SIG-M5 treated with dmso at 0.1 percent for 504 hours (cell line): ENCODE data around the gene RSPH1.

Experiments
- DNase-seq: peaks from one replicate; lab custom pipeline; 2025; ENCODE audit not compliant: unreplicated experiment; lab: John Stamatoyannopoulos, UW

RSPH1 gene

DNA sequence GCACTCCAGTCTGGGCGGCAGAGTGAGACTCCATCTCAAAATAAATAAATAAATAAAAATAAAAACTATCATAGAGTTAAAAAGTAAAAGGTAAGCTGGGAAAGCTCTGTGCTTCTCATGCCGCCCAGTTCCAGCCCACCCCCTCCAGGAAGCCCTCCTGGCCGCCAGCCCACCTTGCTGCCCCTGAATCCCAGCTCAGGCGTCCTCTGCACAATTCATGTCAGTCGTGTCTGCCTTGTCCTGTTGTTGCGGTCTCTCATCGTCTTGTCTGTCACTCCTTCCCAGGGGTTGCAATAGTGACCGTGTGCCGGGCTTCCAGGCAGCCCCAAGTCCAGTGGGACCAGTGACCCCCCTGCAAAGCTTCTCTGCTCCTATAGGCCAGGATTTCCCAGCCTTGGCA lies 44.1 kb downstream of the RSPH1 start:
- no peak for DNase-seq

DNA sequence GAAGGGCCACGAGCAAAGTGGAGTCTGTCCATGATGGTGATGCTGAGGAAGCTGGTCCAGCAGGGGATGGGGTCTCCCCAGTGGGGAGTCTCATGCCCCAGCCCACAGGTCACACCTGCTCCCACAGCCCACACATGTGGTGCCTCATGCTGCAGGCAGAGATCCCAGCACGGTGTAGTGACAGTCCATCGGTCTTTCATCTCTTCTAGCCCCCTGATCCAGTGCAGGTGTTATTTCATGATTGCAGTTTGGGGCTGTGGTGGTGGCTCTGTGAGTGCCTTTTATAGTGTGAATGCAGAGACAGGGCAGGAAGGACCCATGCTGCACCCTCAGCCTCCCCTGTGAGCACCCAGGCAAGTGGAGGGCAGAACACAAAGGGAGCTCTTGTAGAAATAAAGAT lies 47.3 kb downstream of the RSPH1 start:
- DNase-seq, result no peak

DNA sequence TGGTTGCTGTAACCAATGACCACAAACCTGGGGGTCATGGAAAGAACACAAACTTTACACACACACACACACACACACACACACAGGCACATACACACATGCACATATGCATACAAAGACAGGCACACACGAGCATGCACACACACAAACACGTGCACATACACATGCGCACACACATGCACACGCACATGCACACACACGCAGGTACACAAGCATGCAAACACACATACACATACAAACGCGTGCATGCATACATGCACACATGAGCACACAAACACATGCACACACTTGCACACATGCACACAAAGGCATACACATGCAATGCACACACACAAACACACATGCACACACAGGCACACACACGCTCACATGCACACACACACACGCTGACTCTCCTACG lies 48.3 kb downstream of the RSPH1 start:
- DNase-seq, result no peak

DNA sequence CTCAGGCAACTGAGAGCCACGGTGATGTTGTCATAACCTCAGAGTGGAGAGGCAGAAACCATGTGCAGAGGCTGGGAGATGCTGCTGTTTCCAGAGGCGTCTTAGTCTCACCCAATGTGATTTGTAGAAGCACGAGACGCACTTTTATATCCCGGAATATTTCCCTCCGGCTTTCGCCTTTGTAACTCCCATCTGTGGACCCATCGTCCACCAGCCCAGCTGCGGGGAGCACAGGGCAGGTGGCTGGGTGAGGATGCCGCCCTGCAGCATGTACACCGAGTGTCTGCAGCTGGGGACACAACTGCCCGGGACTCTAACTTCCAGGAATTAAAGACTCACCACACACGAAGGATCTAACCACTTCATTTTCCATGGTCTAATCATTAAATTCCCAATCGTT lies 48.8 kb downstream of the RSPH1 start:
- DNase-seq, result no peak

DNA sequence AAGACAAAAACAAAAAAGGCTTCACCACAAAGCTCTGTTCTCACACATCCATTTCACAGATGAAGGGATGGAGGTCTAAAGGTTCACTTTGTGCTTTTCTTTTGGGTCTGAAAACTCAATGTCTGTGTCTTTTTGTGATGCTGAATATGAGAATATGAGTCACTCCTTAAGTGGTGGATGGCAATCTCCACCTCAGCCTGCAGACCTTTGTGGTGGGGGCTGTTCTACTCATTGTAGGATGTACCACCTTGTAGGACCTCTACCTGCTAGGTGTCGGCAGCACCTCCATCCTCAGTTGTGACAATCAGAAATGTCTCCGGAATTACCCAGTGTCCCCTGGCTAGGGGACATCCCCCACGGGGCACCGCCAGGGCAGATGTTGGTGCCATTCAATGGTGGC lies 49.5 kb downstream of the RSPH1 start:
- DNase-seq, result no peak

DNA sequence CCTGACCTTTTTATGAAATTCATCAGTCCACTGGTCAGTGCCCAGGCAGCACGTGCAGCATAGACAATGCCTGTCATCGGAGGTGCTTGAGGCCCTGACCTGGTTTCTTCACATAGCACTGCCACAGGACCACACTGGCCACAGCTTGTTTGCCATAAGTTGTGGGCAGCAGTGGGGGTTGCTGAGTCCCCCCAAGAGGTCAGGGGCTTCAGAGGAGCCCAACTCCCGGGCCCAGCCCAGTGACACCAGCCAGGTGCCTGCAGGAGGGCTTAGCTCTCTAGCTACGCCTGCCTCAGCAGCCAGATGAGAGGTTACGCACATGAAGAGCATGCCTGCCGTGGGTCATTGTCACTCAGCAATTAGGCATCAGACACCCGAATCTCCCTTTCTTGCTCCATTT lies 50.7 kb downstream of the RSPH1 start:
- DNase-seq, result no peak

DNA sequence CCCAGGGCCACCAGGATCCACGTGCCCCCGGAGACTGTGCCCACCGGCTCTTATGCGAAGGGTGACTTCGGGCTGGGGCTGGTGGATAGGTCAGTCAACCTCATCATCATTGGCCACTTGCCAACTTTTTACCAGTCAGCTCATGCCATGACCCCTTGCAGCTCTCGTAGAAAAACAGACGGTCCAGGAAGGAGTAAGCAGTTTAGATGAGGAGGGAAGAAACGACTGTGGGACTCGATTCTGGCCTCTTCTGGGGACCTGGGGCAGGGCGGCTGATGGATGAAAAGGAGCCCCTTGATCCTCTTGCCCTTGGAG lies 51.3 kb downstream of the RSPH1 start:
- no peak for DNase-seq

DNA sequence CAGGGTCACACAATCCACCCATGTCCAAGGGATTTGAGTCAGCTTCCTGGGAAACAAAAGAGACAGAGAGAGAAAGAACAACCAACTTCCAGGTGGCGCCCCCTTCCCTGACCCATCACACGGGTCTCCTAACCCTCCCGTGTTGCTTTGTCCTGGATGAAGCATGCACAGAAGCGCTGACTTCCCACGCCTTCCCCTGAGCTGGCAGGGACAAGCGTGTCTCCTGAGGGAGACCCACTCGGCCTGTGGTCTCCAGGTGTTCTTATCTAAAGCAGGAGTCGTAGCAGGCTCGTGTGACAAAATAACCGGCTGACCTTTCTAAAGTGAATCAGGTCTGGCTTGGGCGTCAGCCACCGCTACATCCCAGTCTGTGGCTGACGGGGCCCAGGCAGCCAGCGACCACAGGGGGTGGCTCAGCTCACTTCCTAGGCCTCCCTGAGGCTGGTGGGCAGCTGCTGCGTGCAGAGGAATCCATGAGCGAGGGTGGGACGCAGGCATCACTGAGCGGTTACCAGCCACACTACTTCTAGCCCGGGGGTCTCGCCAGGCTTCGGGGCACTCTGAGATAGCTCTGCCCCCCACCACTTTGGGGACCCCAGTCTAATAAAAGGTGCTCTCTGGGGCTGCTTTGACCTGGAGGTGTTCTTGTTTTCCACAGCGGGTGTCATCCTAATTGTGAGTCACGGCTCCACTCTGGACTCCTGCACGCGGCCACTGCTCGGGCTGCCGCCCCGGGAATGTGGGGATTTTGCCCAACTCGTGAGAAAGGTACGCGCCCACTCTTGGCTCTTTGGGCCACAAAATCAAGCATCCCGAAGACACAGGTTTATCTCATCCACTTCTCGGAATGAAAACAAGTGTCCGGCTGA lies 51.9 kb downstream of the RSPH1 start:
- DNase-seq, result no peak

DNA sequence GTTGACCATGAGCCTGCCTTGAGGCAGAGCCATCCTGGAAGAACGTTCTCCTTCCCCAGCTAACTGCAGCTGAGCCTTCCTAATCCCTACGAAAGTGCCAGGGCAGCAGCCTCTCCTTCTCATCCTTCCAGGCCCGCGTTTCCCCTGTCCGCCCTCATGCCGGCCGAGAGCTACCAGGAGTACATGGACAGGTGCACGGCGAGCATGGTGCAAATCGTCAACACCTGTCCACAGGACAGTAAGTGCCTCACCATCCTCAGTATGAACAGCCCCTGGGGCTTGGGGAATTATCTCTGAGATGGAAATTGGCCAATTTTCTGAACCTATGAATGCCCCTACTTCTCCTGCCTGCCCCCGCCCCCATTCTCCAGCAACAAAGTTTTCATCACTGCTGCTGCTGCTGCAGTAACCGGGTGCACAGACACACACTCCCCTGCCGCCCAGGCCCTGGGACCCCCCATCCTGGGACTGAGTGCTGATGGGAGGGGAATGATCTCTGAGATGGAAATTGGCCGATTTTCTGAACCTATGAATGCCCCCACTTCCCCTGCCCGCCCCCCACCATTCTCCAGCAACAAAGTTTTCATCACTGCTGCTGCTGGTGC lies 52.7 kb downstream of the RSPH1 start:
- DNase-seq, result no peak

DNA sequence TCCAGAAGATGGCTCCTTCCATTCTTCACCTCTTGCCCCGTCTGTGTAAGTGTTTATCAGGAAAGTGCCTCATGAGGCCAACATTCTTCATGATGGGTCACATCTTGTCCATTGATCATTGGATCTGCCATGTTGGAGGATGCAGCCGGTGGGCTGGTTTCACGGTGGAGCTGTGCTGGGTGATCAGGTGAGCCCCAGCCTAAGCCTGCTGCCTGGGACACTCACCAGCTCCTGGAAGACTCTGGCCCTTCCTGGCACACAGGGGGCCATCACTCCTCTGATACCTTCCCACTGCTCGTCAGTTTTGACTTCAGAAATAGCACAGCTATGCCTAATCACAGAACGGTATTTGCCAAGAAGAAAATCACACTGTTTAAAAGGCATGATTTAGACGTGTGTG lies 54.1 kb downstream of the RSPH1 start:
- no peak for DNase-seq

DNA sequence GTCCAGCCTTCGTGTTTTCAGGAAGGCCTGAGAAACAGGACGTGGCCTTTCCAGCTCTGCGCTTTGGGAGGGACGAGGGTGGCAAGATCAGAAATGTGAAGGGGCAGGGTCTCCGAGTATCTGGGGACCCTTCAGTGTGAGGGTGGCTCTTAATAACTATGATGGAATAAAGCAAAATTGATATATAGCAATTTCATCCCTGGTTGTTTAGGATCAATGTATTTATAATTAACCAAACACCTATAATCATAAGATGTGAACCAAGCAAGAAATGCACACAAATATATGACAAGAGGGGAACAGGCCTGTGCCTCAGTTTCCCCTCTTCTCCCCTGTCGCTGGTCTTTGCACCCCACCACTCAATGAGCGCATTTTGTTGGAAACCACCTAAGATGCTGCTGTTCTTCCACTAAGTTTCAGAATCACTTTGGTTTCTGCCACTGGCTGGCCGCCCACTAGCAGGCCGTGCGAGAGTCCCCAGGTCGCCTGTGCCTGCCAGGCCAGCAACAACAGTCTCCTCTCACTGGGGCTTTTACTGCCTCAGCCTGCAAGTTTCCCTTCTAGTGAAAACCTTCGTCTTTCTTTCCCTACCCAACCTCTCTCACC lies 55.7 kb downstream of the RSPH1 start:
- no peak for DNase-seq

DNA sequence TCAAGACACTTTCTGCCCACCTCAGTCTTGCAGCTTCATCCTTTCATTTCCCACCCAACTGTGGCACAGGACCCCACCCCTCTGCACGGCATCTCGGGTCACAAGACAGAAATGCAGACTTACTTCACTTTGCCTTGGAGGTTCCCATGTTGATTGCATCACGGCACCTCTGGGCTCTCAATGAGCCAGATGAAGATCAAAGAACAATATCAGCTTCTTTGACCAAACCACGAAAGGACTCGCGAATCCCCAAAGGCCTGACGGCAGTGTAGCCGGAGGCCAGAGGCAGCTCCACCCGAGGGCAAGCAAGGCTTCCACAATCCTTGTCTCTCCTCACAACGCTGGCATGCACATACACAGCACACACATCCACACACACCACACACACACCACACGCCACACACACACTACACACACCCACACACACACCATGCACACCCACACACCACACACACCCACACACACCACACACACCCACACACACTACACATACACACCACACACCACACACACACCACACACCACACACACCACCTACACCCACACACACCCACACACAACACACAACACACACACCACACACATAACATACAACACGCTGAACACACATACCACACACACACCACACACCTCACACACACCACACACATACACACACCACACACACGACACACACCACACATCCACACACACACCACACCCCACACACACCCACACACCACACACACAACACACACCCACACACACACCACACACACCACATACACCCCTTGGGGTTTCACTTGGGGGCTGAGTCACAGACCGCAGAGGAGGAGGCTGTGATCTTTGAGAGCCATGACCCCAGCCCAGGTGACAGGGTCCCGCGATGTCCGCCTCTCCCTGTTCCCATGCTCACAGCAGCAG lies 56.5 kb downstream of the RSPH1 start:
- no peak for DNase-seq

DNA sequence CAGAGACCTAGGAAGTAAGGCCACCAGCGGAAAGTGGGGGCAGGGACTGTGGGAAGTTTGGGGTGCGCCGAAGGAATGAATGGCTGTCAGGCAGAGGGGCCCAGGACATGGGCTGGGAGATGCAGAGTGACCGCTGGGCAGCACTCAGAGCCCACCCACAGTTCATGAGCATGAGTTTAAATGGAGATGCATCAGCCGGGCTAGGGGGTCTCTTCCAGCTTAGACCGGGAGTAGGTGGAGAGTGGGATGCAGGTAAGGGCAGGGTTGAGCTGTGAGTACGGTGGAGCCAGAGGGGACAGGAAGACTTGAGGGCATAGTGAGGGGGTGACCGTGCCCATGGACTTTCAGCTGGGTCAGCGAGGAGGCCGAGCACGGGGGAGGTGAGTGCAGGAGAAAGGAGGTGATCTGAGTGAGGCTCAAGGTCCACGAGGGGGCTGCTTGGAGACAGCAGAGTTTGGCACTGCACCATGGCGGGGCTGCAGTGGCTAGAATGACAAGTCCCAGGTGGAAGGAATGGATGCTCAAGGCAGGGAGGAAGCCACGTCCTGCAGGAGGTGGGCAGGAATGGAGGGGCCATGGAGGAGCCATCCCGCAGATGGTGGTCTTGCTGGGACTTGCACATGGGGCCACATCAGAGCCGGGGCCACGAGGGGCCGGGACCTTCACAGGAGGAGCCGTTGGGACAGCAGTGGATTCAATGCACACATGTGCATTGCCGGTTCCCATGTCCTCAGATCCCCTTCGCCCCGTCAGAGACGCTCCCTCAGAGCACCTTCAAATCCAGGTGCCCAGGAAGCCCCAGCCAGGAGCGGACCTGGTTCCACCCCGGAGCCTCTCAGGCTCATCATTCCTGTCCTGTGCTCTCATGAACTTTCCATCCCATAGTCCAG lies 57.5 kb downstream of the RSPH1 start:
- no peak for DNase-seq

DNA sequence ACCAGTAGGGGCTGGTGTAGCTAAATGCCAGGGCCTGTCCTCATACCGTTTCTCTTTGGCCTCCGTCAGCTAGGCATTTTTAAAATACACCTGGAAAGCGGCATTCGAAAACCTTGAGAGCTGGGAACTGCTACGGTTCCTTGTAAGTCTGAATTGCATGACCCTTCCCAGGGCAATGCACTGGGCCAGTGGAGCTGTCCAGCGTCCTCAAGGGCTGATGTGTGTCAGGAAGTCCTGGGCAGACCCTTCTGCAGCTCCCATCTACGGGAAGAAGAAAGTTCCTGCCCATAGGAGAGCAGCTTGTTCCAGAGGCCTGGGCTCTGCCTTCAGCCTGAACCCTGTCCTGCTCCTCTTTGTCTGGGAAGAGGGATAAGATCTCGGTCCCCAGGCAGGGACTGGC lies 58.2 kb downstream of the RSPH1 start:
- DNase-seq, result no peak

DNA sequence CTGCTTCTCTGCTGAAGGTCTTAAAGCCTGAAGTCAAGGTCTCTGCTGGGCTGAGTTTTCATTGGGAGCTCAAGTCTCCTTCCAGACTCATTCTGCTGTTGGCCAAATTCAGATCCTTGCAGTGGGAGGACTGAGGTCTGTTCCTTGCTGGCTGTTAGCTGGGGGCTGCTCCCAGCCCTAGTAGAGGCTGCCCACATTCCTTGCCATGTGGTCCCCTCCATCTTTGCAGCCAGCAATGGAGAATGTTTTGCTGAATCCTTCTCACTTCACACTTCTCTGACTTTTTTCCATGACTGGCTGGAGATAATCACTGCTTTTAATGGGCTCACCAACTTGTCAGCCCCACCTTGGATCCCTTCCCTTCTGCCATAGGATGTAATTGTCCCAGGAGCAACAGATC lies 59.1 kb downstream of the RSPH1 start:
- DNase-seq, result no peak

DNA sequence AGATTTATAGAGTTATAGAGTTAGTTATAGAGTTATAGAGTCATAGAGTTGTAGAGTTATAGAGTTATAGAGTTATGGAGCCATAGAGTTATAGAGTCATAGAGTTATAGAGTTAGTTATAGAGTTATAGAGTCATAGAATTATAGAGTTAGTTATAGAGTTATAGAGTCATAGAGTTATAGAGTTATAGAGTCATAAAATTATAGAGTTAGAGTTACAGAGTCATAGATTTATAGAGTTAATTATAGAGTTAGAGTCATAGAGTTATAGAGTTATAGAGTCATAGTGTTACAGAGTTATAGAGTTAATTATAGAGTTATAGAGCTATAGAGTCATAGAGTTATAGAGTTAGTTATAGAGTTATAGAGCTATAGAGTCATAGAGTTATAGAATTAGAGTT lies 60.2 kb downstream of the RSPH1 start:
- no peak for DNase-seq

DNA sequence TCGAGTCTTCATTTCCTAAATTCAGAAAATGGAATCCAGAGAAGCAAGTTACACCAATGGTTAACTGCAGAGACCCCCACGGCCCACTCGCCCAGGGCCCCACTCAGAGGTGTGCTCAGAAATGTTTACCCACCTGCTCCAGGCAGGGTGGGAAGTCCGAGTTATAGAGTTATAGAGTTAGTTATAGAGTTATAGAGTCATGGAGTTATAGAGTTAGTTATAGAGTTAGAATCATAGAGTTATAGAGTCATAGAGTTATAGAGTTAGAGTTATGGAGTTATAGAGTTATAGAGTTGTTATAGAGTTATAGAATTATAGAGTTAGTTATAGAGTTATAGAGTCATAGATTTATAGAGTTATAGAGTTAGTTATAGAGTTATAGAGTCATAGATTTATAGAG lies 60.6 kb downstream of the RSPH1 start:
- DNase-seq, result no peak

DNA sequence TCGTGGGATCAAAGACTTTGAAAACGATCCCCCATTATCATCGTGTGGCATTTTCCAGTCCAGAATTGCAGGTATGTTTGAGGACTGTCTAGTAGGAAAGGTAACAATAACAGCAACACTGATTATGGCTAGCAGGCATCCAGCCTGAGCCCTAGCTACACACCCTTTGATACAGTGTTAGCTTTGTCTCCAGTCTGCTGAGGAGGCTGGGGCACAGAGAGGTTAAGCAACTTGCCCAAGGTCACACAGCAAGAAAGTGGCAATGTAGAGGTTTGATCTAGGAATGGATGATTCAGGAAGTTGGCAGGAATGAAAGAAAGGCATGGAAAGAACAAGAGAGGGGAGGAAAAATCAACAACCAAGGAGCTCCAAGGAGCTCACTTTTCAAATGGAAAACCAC lies 61.1 kb downstream of the RSPH1 start:
- no peak for DNase-seq

DNA sequence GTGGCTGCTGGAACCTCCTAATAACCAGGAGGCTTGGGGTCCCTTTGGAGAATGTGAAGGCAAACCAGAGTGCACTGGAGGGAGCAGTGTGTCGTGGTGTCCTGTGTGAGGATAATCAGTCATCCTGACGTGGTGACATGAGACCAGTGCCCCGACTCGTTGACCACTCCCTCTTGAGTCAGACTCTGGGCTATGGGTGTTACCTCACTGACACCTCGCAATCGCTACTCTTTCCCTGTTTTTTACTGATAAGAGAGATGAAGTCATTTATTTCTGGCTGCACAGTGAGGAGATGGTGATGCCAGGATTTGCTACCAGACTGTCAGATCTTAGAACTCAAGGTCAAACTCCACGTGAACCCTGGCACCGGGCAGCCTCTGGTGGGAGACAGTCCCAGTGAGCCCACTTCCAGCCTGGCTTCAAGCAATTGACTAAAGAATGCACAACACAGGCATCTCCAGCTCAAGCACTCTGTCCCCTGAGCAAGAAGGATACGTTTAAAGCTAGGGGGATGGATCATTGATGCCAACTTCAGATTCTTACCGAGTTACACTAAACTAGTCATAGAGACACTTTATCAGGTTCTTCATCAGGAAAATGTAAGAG lies 62.0 kb downstream of the RSPH1 start:
- DNase-seq, result no peak

DNA sequence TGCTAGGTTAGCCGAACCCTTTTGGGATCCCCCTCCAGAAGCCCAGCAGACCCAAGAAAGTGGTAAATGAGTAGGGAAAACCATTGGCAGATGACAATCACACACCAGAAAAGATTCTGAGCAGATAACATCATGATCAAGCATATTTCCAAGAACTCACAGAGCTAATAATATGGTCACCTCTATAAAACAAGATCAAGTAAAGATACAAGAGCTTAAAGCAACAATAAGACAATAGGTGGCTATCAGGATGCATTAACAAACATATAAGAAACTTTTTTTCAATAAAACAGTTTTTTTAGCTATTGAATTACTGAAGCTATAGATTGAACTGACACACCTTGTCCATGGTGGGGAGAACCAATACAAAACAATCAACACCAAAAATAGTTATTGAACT lies 63.3 kb downstream of the RSPH1 start:
- no peak for DNase-seq
